Neuronal stem cell (in vitro differentiated cells): ENCODE results near the gene ABLIM1.

Source experiments
- DNase-seq: peaks from one replicate; pipeline ENCODE4 v3.0.0-alpha.2; 2013; ENCODE audit warnings: low spot score
- H2AFZ ChIP-seq: one replicate; pipeline ENCODE4 v1.6.1; 2013; ENCODE audit warnings: mild to moderate bottlenecking, low read length, inconsistent platforms
- H2AK5ac ChIP-seq: 2 replicates; pipeline ENCODE4 v1.6.1; 2013; ENCODE audit warnings: low read depth, mild to moderate bottlenecking, inconsistent platforms, low read length, moderate library complexity, mixed read lengths
- H2BK120ac ChIP-seq: 2 replicates; pipeline ENCODE4 v1.6.1; 2013; ENCODE audit warnings: low read depth, mild to moderate bottlenecking, inconsistent platforms, low read length, moderate library complexity, mixed read lengths
- H2BK12ac ChIP-seq: one replicate; pipeline ENCODE4 v1.6.1; 2013; ENCODE audit warnings: low read length, inconsistent platforms
- H2BK15ac ChIP-seq: 2 replicates; pipeline ENCODE4 v1.6.1; 2013; ENCODE audit warnings: mild to moderate bottlenecking, low read length, inconsistent platforms, mixed read lengths
- H2BK5ac ChIP-seq: one replicate; pipeline ENCODE4 v1.6.1; 2013; ENCODE audit warnings: inconsistent platforms, mild to moderate bottlenecking, low read length, moderate library complexity
- H3K14ac ChIP-seq: one replicate; pipeline ENCODE4 v1.6.1; 2013; ENCODE audit warnings: low read length, inconsistent platforms
- H3K18ac ChIP-seq: 2 replicates; pipeline ENCODE4 v1.6.1; 2013; ENCODE audit warnings: low read length, inconsistent platforms
- H3K23ac ChIP-seq: 2 replicates; pipeline ENCODE4 v1.6.1; 2013; ENCODE audit warnings: low read depth, mild to moderate bottlenecking, mixed read lengths, low read length, inconsistent platforms; ENCODE audit not compliant: poor library complexity
- H3K27ac ChIP-seq: replicated peaks from 3 replicates; pipeline ENCODE4 v1.5.1; 2013; ENCODE audit warnings: low read length, inconsistent platforms
- H3K27me3 ChIP-seq, 3 experiments: 2 replicates each; pipeline ENCODE4 v1.6.1; 2013; ENCODE audit warnings: low read length in 3 of 3, mild to moderate bottlenecking in 2 of 3, inconsistent platforms in 1 of 3, low read depth in 1 of 3, mixed read lengths in 1 of 3, moderate library complexity in 1 of 3; ENCODE audit not compliant: control insufficient read depth in 3 of 3, insufficient read depth in 3 of 3
- H3K36me3 ChIP-seq, 2 donors: replicated peaks in 1 of 2; 2 replicates each; pipeline ENCODE4 v1.6.1; 2013; ENCODE audit warnings: low read length in 2 of 2; ENCODE audit not compliant: control insufficient read depth in 2 of 2, insufficient read depth in 2 of 2
- H3K4ac ChIP-seq: 2 replicates; pipeline ENCODE4 v1.6.1; 2013; ENCODE audit warnings: inconsistent platforms, mild to moderate bottlenecking, low read length, moderate library complexity
- H3K4me1 ChIP-seq, 2 donors: 1 replicate in 1 of 2; 2 replicates in 1 of 2; pipeline ENCODE4 v1.6.1; 2013; ENCODE audit warnings: low read length in 2 of 2, low read depth in 1 of 2; ENCODE audit not compliant: control insufficient read depth in 2 of 2, insufficient read depth in 1 of 2
- H3K4me2 ChIP-seq: one replicate; pipeline ENCODE4 v1.6.1; 2013; ENCODE audit warnings: mild to moderate bottlenecking, low read length, inconsistent platforms; ENCODE audit not compliant: insufficient read depth, poor library complexity, severe bottlenecking
- H3K4me3 ChIP-seq, 2 donors: 2 replicates each; pipeline ENCODE4 v1.5.1; 2013; ENCODE audit warnings: low read length in 2 of 2, mild to moderate bottlenecking in 2 of 2, inconsistent platforms in 1 of 2, moderate library complexity in 1 of 2
- H3K79me1 ChIP-seq: one replicate; pipeline ENCODE4 v1.6.1; 2013; ENCODE audit warnings: low read depth, mild to moderate bottlenecking, inconsistent platforms, low read length, moderate library complexity
- H3K9ac ChIP-seq: one replicate; pipeline ENCODE4 v1.6.1; 2013; ENCODE audit warnings: mild to moderate bottlenecking, low read depth, low read length, inconsistent platforms; ENCODE audit not compliant: poor library complexity
- H3K9me3 ChIP-seq, 2 donors: replicated peaks in 1 of 2; 2 replicates each; pipeline versions ENCODE3 to v1.6.1; 2013; ENCODE audit warnings: low read length in 2 of 2, mild to moderate bottlenecking in 2 of 2, inconsistent platforms in 1 of 2, low read depth in 1 of 2, mixed read lengths in 1 of 2, moderate library complexity in 1 of 2; ENCODE audit not compliant: control insufficient read depth in 2 of 2, insufficient read depth in 1 of 2
- H4K8ac ChIP-seq: one replicate; pipeline ENCODE4 v1.6.1; 2013; ENCODE audit warnings: low read depth, mild to moderate bottlenecking, inconsistent platforms, low read length, moderate library complexity
- H4K91ac ChIP-seq: one replicate; pipeline ENCODE4 v1.6.1; 2013; ENCODE audit warnings: low read length, low read depth, mild to moderate bottlenecking, inconsistent platforms; ENCODE audit not compliant: poor library complexity
- WGBS, 2 donors: extraction: QIAGEN DNeasy Blood & Tissue Kit; methylation state at CpG; one replicate each; pipeline ENCODE4 v1.1.7; 2013; ENCODE audit warnings: missing lambda C conversion rate in 2 of 2, mixed read lengths in 1 of 2; ENCODE audit not compliant: insufficient read length in 2 of 2, insufficient replicate concordance in 1 of 2; ENCODE audit errors: extremely low coverage in 2 of 2; 5-methylcytosine and 5-hydroxymethylcytosine counted together

The ABLIM1 gene

GRCh38 chr10:114483575-114483974 lies 174.5 kb downstream of the ABLIM1 start:
- H3K4me2 ChIP-seq: no peak overlapping the region
- peaks cover 5% of the 10 kb centered on the region in 2 donors for H3K4me1 ChIP-seq
- no peak overlapping the region for H3K9ac ChIP-seq
- H3K27me3 ChIP-seq: no peaks in the 10 kb centered on the region
- H3K14ac ChIP-seq: no peak overlapping the region
- no peak overlapping the region for H3K4me3 ChIP-seq
- no peak overlapping the region for H3K18ac ChIP-seq
- H3K23ac ChIP-seq: no peak overlapping the region
- H2BK15ac ChIP-seq: no peak overlapping the region
- no peak overlapping the region for H3K27ac ChIP-seq
- H2AK5ac ChIP-seq: no peak overlapping the region
- H3K36me3 ChIP-seq: peaks cover 2 to 87% of the 10 kb centered on the region in 2 donors
- no peak overlapping the region for H3K4ac ChIP-seq
- no peak overlapping the region for H2BK12ac ChIP-seq
- H3K79me1 ChIP-seq: no peaks in the 10 kb centered on the region
- peaks cover 2 to 24% of the 10 kb centered on the region in 2 donors for H3K9me3 ChIP-seq
- no peak overlapping the region for H2BK5ac ChIP-seq
- H4K8ac ChIP-seq: no peak overlapping the region
- no peak overlapping the region for H2AFZ ChIP-seq
- H4K91ac ChIP-seq: no peak overlapping the region
- H2BK120ac ChIP-seq: no peak overlapping the region
- no CpG with 5 or more reads among the region's 6 CpGs for WGBS, 2 donors
- DNase-seq: no peak

GRCh38 chr10:114482480-114483304 lies 175.4 kb downstream of the ABLIM1 start:
- Histone ChIP-seq H3K18ac (no peak overlapping the region), H3K4me3 (no peak overlapping the region), H3K14ac (no peak overlapping the region), H3K27me3 (no peaks in the 10 kb centered on the region), H4K8ac (no peak overlapping the region), H2BK5ac (no peak overlapping the region), H2BK15ac (no peak overlapping the region), H3K9ac (no peak overlapping the region), H2AFZ (no peak overlapping the region), H3K4me1 (peaks cover 5% of the 10 kb centered on the region in 2 donors), H3K79me1 (no peaks in the 10 kb centered on the region), H3K23ac (no peak overlapping the region), H3K4ac (no peak overlapping the region), H2BK120ac (no peak overlapping the region), H4K91ac (no peak overlapping the region), H2AK5ac (no peak overlapping the region), H2BK12ac (no peak overlapping the region), H3K4me2 (no peak overlapping the region), H3K36me3 (peaks cover 2 to 78% of the 10 kb centered on the region in 2 donors), H3K27ac (no peak overlapping the region), H3K9me3 (peaks cover 2 to 24% of the 10 kb centered on the region in 2 donors)
- WGBS, 2 donors: no CpG with 5 or more reads among the region's 6 CpGs
- no peak for DNase-seq

- no peak overlapping the region for H2AK5ac ChIP-seq
- no peak overlapping the region for H3K18ac ChIP-seq
- no peak overlapping the region for H2BK12ac ChIP-seq
- H4K91ac ChIP-seq: no peak overlapping the region
- peaks cover 2 to 17% of the 10 kb centered on the region in 2 donors for H3K9me3 ChIP-seq
- no peaks in the 10 kb centered on the region for H3K79me1 ChIP-seq
- no peak overlapping the region for H4K8ac ChIP-seq
- 100% methylated on average over 1 of the region's 3 CpGs; no CpG with 5 or more reads in 1 of the 2 donors for WGBS, 2 donors
- H3K4me3 ChIP-seq: no peak overlapping the region
- H3K4me1 ChIP-seq: peaks cover 3 to 11% of the 10 kb centered on the region in 2 donors
- H2AFZ ChIP-seq: no peak overlapping the region
- DNase-seq: no peak
- H3K9ac ChIP-seq: no peak overlapping the region
- no peaks in the 10 kb centered on the region for H3K27me3 ChIP-seq
- no peak overlapping the region for H3K27ac ChIP-seq
- no peak overlapping the region for H2BK5ac ChIP-seq
- no peak overlapping the region for H2BK15ac ChIP-seq
- H3K4me2 ChIP-seq: no peak overlapping the region
- H3K14ac ChIP-seq: no peak overlapping the region
- no peak overlapping the region for H3K4ac ChIP-seq
- H2BK120ac ChIP-seq: no peak overlapping the region
- H3K23ac ChIP-seq: no peak overlapping the region
- H3K36me3 ChIP-seq: peaks cover 0 to 62% of the 10 kb centered on the region in 2 donors
Observed at GRCh38 chr10:114481055-114481454, 177.0 kb downstream of the ABLIM1 start.

DNA sequence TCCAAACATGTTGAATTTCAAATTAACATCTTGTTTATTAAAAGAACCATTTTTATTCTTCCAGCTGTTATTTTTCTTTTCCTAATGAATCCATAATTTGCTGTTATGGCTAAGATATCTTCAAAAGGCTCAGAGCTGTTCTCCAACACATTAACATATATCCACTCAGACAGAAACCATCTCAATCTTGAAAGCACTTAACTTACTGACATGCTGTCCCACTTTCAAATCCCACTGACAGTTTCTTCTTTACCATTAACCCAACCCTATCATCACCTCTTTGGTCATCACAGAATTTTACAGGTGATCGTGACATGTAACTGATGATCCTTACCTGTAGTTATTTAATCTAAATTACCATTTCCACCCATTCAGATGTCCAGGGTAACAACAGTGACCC lies 178.2 kb downstream of the ABLIM1 start:
- H3K4me1 ChIP-seq: peaks cover 1 to 11% of the 10 kb centered on the region in 2 donors
- H3K36me3 ChIP-seq: peaks cover 0 to 50% of the 10 kb centered on the region in 2 donors
- WGBS, 2 donors: no CpG with 5 or more reads among the region's 1 CpG

More for the DNA sequence above, 178.2 kb downstream of the ABLIM1 start:
- Histone ChIP-seq H3K27me3 (no peaks in the 10 kb centered on the region), H2BK12ac (no peak overlapping the region), H2AK5ac (no peak overlapping the region), H2BK120ac (no peak overlapping the region), H3K4me2 (no peak overlapping the region), H3K9me3 (peaks cover under 1 to 4% of the 10 kb centered on the region in 2 donors), H2BK15ac (no peak overlapping the region), H3K4ac (no peak overlapping the region), H3K14ac (no peak overlapping the region), H4K8ac (no peak overlapping the region), H4K91ac (no peak overlapping the region), H2AFZ (no peak overlapping the region), H3K79me1 (no peaks in the 10 kb centered on the region), H3K9ac (no peak overlapping the region), H3K23ac (no peak overlapping the region), H2BK5ac (no peak overlapping the region), H3K4me3 (no peak overlapping the region), H3K27ac (no peak overlapping the region), H3K18ac (no peak overlapping the region)
- no peak for DNase-seq
